IPS-18a (cell line): ENCODE data around the gene OR6M1.

Source experiments
- H3K27ac ChIP-seq: one replicate; pipeline ENCODE4 v1.5.1; 2013; ENCODE audit warnings: low read length
- H3K27me3 ChIP-seq: one replicate; pipeline ENCODE4 v1.6.1; 2013; ENCODE audit warnings: mild to moderate bottlenecking, low read length; ENCODE audit not compliant: control insufficient read depth, insufficient read depth
- H3K36me3 ChIP-seq: one replicate; pipeline ENCODE4 v1.6.1; 2013; ENCODE audit warnings: low read depth, low read length; ENCODE audit not compliant: control insufficient read depth
- H3K4me1 ChIP-seq: one replicate; pipeline ENCODE4 v1.6.1; 2013; ENCODE audit warnings: low read depth, low read length; ENCODE audit not compliant: control insufficient read depth
- H3K4me3 ChIP-seq: one replicate; pipeline ENCODE4 v1.5.1; 2013; ENCODE audit warnings: low read length
- H3K9ac ChIP-seq: one replicate; pipeline ENCODE4 v1.6.1; 2013; ENCODE audit warnings: mild to moderate bottlenecking, low read length, moderate library complexity
- H3K9me3 ChIP-seq: one replicate; pipeline ENCODE4 v1.6.1; 2013; ENCODE audit warnings: low read depth, low read length; ENCODE audit not compliant: control insufficient read depth

The OR6M1 gene

DNA sequence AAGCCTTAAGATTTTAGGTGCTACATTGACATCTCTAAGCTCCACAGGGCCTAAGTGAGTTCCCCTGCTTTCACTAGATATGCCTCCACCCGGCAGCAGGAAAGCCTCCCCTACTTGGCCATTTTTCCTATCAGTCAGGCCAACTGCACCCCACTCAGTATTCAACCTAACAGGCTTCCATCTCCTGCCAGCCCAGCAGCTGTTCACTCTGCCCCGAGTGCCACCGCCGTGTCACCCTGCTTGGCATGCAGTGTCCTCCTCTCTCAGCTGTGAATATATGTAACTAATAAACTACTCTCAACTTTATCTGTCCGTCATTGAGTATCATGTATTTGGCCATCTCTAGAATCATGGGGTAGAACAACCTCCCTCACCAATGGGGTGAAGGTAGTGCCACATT lies 9.0 kb upstream of the OR6M1 start:
- Histone ChIP-seq H3K36me3 (no peaks in the 10 kb centered on the region), H3K9ac (no peak overlapping the region), H3K9me3 (no peaks in the 10 kb centered on the region), H3K27ac (no peak overlapping the region), H3K27me3 (no peaks in the 10 kb centered on the region), H3K4me1 (no peaks in the 10 kb centered on the region), H3K4me3 (no peak overlapping the region)

DNA sequence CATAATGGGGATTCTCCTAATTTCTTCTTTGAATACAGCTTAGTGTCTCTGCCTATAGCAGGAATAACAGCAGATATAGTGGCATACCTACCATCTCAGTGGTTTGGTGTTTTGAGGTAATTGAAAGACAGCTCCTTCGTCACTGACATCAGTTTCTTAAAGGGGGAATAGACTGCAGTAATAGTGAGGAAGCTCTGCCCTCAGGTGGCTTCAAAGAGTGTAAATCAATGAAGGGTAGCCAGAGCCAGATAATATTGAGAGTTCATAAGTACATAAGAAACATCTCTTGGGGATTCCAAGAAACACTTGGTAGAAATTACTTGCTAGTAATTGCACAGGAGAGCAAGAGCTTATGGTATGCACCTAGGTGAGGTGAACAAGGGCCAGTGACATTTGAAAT lies 4.4 kb downstream of the OR6M1 start:
- H3K27me3 ChIP-seq: no peaks in the 10 kb centered on the region
- H3K9ac ChIP-seq: no peak overlapping the region
- no peaks in the 10 kb centered on the region for H3K36me3 ChIP-seq
- peaks cover 8% of the 10 kb centered on the region for H3K4me1 ChIP-seq
- H3K27ac ChIP-seq: no peak overlapping the region
- H3K9me3 ChIP-seq: no peaks in the 10 kb centered on the region
- no peak overlapping the region for H3K4me3 ChIP-seq

- Histone ChIP-seq H3K4me1 (peaks cover 8% of the 10 kb centered on the region), H3K9ac (no peak overlapping the region), H3K27me3 (no peaks in the 10 kb centered on the region), H3K9me3 (no peaks in the 10 kb centered on the region), H3K36me3 (no peaks in the 10 kb centered on the region), H3K4me3 (no peak overlapping the region), H3K27ac (no peak overlapping the region)
Observed at GRCh38 chr11:123800036-123800435, 6.1 kb downstream of the OR6M1 start.

- Histone ChIP-seq H3K9ac (no peak overlapping the region), H3K36me3 (no peaks in the 10 kb centered on the region), H3K27me3 (no peaks in the 10 kb centered on the region), H3K4me1 (peaks cover 8% of the 10 kb centered on the region), H3K9me3 (no peaks in the 10 kb centered on the region), H3K27ac (no peak overlapping the region), H3K4me3 (no peak overlapping the region)
Observed at GRCh38 chr11:123799438-123799837, 6.7 kb downstream of the OR6M1 start.

DNA sequence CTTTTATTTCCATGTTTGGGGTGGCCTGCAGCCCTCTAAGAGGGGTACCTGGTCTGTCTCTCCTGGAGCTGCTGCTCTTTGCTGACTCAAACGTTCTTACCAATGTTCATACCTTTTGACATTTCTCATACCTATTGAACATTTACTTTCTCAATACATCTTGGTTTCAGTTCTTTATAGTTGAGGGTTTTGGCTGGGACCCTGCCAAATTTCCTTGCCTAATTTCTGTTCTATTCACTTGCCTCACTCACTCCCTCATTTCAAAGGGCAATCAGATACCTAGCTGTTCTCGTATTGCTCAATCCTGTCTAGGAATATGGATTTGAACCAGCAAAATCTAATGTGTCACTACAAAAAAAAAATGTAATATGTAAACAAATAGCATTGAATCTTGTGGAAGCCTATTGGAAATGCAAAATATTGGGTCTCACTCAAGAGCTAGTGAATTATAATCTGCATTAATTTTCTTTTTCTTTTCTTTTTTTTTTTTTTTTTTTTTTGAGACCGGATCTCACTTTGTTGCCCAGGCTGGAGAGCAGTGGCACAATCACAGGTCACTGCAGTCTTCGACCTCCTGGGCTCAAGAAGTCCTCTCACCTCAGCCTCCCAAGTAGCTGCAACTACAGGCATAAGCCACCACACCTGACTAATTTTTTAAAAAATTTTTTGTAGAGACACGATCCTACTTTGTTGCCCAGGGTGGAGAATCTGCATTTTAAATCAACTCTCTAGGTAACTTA lies 7.5 kb downstream of the OR6M1 start:
- no peak overlapping the region for H3K4me3 ChIP-seq
- H3K9ac ChIP-seq: no peak overlapping the region
- no peaks in the 10 kb centered on the region for H3K36me3 ChIP-seq
- H3K4me1 ChIP-seq: peaks cover 8% of the 10 kb centered on the region
- no peaks in the 10 kb centered on the region for H3K27me3 ChIP-seq
- no peaks in the 10 kb centered on the region for H3K9me3 ChIP-seq
- no peak overlapping the region for H3K27ac ChIP-seq

GRCh38 chr11:123798079-123798478 lies 8.1 kb downstream of the OR6M1 start:
- peaks cover 8% of the 10 kb centered on the region for H3K4me1 ChIP-seq
- H3K27me3 ChIP-seq: no peaks in the 10 kb centered on the region
- H3K4me3 ChIP-seq: no peak overlapping the region
- H3K9me3 ChIP-seq: no peaks in the 10 kb centered on the region
- H3K9ac ChIP-seq: no peak overlapping the region
- no peaks in the 10 kb centered on the region for H3K36me3 ChIP-seq
- no peak overlapping the region for H3K27ac ChIP-seq

DNA sequence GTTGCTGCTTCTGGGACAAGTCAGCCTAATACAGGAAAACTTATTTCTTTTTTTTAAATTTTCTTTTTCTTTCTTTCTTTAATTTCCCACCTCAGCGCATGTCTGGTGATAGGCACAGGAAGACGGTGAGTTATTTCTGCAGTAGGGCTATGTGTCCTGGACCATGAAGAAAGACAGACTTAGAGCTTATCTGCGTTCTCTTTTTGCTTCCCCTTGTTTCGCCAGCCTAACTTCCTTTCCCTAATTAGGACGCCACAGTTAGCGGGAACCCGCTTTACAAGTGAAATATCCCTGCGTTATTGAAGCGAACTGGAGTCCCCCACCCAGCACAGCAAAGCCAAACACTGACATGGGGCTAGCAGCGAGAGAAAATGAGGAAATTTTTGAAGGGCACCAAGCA lies 8.6 kb downstream of the OR6M1 start:
- H3K9me3 ChIP-seq: peaks cover 4% of the 10 kb centered on the region
- H3K27ac ChIP-seq: no peak overlapping the region
- H3K27me3 ChIP-seq: no peaks in the 10 kb centered on the region
- peaks cover 8% of the 10 kb centered on the region for H3K4me1 ChIP-seq
- H3K9ac ChIP-seq: no peak overlapping the region
- H3K36me3 ChIP-seq: no peaks in the 10 kb centered on the region
- H3K4me3 ChIP-seq: no peak overlapping the region

- Histone ChIP-seq H3K36me3 (no peaks in the 10 kb centered on the region), H3K9ac (no peak overlapping the region), H3K27ac (no peak overlapping the region), H3K4me1 (peaks cover 8% of the 10 kb centered on the region), H3K4me3 (no peak overlapping the region), H3K27me3 (no peaks in the 10 kb centered on the region), H3K9me3 (peaks cover 8% of the 10 kb centered on the region)
Observed at GRCh38 chr11:123797114-123797513, 9.0 kb downstream of the OR6M1 start.

GRCh38 chr11:123796226-123796625 lies 9.9 kb downstream of the OR6M1 start:
- no peak overlapping the region for H3K4me3 ChIP-seq
- no peak overlapping the region for H3K27ac ChIP-seq
- H3K27me3 ChIP-seq: no peaks in the 10 kb centered on the region
- H3K9ac ChIP-seq: no peak overlapping the region
- peaks cover 8% of the 10 kb centered on the region for H3K4me1 ChIP-seq
- peaks cover 13% of the 10 kb centered on the region for H3K9me3 ChIP-seq
- no peaks in the 10 kb centered on the region for H3K36me3 ChIP-seq

GRCh38 chr11:123783536-123783935 lies 22.6 kb downstream of the OR6M1 start:
- Histone ChIP-seq H3K27ac (no peak overlapping the region), H3K4me3 (no peak overlapping the region), H3K9me3 (peaks cover 6% of the 10 kb centered on the region), H3K27me3 (no peaks in the 10 kb centered on the region), H3K9ac (no peak overlapping the region), H3K36me3 (no peaks in the 10 kb centered on the region), H3K4me1 (peaks cover 25% of the 10 kb centered on the region)

- Histone ChIP-seq H3K36me3 (no peaks in the 10 kb centered on the region), H3K9ac (no peak overlapping the region), H3K9me3 (no peaks in the 10 kb centered on the region), H3K27ac (no peak overlapping the region), H3K4me3 (no peak overlapping the region), H3K4me1 (peaks cover 61% of the 10 kb centered on the region), H3K27me3 (no peaks in the 10 kb centered on the region)
Observed at GRCh38 chr11:123778511-123778910, 27.6 kb downstream of the OR6M1 start.
